ENCODE data around the gene ANKRD63.

ANKRD63 gene

DNA sequence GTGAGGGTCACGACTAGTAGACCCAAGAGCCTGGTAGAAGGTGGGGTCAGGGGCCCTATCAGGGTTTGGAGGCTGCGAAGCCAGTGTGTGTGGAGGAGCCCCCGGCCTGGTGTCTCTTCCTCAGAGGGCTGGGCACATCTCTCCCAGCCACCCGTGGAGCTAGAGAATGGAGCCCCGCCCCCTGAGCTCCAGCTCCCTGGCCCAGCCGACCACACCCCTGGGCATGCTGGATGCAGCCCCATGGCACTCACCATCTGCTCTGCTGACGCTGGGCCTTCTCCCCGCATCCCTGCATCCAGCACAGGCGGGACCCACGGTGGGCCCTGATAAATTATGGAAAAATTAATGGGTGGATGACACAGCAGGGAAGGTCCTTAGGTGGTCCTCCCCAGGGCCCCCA, 17.5 kb downstream of the ANKRD63 start:
- no peak overlapping the region for H3K4me3 ChIP-seq (ENCODE audit: control insufficient read depth, low read depth, low read length)
- no peak for DNase-seq (ENCODE audit: low read depth)
- TF ChIP-seq CTCF (IDR thresholded peaks at IDR 0.05; ENCODE audit: control insufficient read depth, insufficient read depth, low read depth, low read length, missing control alignments): no peak

DNA sequence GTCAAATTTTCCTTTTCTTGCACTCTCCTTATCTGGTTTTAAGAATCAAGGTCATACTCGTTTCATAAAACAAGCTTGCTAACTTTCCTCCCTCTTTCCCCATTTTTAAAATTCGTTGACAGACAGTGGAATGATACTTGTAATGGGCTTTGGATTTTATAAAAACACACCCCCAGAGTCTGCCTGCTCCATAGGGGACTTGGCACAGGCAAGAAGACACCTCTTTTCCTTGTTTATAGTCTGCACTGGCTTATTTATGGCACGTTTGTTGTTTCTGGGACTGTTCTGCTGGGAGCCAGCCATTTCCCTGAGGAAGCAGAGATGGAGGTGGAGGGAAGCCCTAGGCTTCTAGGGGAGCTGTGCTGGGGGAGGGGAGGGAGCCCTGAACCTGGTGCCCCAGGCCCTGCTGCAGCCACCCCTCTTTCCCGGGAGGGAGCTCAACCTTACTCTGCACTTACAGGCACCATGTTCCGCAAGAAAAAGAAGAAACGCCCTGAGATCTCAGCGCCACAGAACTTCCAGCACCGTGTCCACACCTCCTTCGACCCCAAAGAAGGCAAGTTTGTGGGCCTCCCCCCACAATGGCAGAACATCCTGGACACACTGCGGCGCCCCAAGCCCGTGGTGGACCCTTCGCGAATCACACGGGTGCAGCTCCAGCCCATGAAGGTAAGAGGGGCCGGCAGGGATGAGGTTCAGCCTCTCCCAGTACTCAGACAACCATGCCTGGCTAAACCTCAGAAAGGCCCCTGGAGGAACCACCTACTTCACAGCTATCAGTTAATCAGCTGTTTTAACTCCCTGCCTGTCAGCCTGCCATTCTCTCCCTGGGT, 18.3 kb downstream of the ANKRD63 start:
- no peak for DNase-seq (ENCODE audit: low read depth)
- no peak for TF ChIP-seq CTCF (IDR thresholded peaks at IDR 0.05; ENCODE audit: control insufficient read depth, insufficient read depth, low read depth, low read length, missing control alignments)
- H3K4me3 ChIP-seq (ENCODE audit: control insufficient read depth, low read depth, low read length): no peak overlapping the region

DNA sequence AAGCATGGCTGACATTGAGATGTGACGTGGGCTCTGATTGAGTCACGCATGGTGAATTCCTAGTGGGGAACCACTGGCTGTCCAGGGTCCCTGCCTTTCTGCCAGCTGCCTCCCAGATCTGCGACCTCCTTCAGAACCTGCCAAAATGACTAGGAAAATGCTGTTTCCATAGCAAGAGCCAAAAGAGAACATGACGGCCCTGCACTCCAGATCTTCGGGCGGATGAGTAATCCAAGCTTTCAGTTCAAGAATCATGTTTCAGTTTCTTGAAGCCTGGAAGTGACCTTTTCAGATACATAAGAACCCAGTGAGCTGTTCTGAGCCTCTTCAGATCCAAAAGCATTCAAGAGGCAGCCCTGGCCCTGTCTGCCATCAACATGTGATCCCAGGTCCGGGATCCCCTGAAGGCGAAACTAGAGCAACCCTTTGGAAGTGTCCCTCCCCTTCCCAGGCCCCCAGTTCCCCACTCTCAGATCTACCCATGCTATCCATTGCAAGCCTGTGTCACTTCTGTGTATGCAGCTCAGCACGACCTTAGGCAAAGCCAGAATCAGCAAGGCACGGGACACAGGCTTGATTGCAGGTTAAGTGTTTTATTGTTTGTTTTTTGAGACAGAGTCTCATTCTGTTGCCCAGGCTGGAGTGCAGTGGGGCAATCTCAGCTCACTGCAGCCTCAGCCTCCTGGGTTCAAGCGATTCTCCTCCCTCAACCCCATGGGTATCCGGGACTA, 19.7 kb downstream of the ANKRD63 start:
- no peak overlapping the region for H3K4me3 ChIP-seq (ENCODE audit: control insufficient read depth, low read depth, low read length)
- no peak for DNase-seq (ENCODE audit: low read depth)
- no peak for TF ChIP-seq CTCF (IDR thresholded peaks at IDR 0.05; ENCODE audit: control insufficient read depth, insufficient read depth, low read depth, low read length, missing control alignments)

DNA sequence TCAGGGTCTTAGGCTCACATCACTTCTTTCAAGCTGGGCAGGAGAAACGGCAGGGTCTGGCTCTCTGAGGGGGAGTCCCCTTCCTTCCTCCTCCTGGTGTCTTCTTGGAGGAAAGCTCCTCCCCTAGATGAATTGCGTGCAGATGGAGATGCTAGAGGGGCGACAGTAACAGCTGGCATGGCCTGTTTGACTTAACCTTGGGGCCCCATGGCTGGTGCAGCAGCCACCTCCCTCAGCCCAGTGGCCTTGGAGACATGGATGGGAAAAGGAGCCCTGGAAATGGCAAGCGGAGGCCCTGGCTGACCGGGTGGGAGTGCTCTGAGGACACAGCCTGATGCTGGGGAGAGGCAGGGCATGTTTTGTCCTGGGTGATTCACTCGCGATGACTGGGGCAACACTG, 23.8 kb downstream of the ANKRD63 start:
- DNase-seq (ENCODE audit: low read depth): no peak
- TF ChIP-seq CTCF (IDR thresholded peaks at IDR 0.05; ENCODE audit: control insufficient read depth, insufficient read depth, low read depth, low read length, missing control alignments): no peak
- no peak overlapping the region for H3K4me3 ChIP-seq (ENCODE audit: control insufficient read depth, low read depth, low read length)

DNA sequence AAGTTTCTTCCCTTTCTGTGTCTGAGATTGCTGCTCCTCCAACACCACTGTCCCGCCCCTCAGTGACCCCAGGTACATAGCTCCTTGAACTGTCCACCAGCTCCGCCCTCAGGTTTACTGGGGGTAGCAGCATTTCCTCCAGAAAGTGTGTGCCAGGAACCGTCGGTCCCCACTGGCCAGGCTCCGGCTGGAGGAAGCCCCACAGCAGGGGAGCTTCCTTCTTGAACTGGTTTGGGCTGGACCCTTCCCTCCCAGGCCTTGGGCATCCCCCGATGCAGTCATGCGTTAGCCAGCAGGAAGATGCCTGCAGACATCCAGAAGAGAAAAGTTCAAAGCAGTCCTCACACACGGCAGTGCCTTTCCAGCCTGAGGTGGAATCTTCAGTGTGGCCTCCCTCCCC, 24.3 kb downstream of the ANKRD63 start:
- no peak overlapping the region for H3K4me3 ChIP-seq (ENCODE audit: control insufficient read depth, low read depth, low read length)
- no peak for DNase-seq (ENCODE audit: low read depth)
- TF ChIP-seq CTCF (IDR thresholded peaks at IDR 0.05; ENCODE audit: control insufficient read depth, insufficient read depth, low read depth, low read length, missing control alignments): no peak

GRCh38 chr15:40257656-40258450, 25.0 kb downstream of the ANKRD63 start:
- DNase-seq (ENCODE audit: low read depth): no peak
- TF ChIP-seq CTCF (IDR thresholded peaks at IDR 0.05; ENCODE audit: control insufficient read depth, insufficient read depth, low read depth, low read length, missing control alignments): no peak
- H3K4me3 ChIP-seq (ENCODE audit: control insufficient read depth, low read depth, low read length): no peak overlapping the region

Measured in AG09309 (cell line).